GM06990 (cell line): ENCODE measurements around the gene TPM1.

Source experiments
- DNase-seq: peaks from one replicate; pipeline ENCODE4 v3.0.0-alpha.2; 2011; ENCODE audit not compliant: insufficient read length; ENCODE audit errors: extremely low read depth
- H3K27me3 ChIP-seq: replicated peaks from 2 replicates; pipeline ENCODE4 v1.6.0; 2011; ENCODE audit warnings: low read length; ENCODE audit not compliant: control insufficient read depth, insufficient read depth
- H3K36me3 ChIP-seq: 2 replicates; pipeline ENCODE4 v1.5.1; 2011; ENCODE audit warnings: low read length; ENCODE audit not compliant: control insufficient read depth, insufficient read depth
- H3K4me3 ChIP-seq: replicated peaks from 2 replicates; pipeline ENCODE4 v1.5.1; 2011; ENCODE audit warnings: low read depth, mild to moderate bottlenecking, control low read depth, low read length
- CTCF ChIP-seq: IDR thresholded peaks from 2 replicates; pipeline ENCODE4 v1.5.1; 2011; ENCODE audit warnings: low read length, control low read depth, mild to moderate bottlenecking, inconsistent platforms; ENCODE audit not compliant: insufficient read depth, poor library complexity, severe bottlenecking

The TPM1 gene

GRCh38 chr15:63075984-63076713 lies 33.6 kb downstream of the TPM1 start:
- Histone ChIP-seq H3K36me3 (no peaks in the 10 kb centered on the region), H3K27me3 (no peaks in the 10 kb centered on the region; the same call in none of the 2 replicates), H3K4me3 (no peak overlapping the region)
- no peak for TF ChIP-seq CTCF
- DNase-seq, result no peak

- no peak for DNase-seq
- no peak overlapping the region for H3K4me3 ChIP-seq
- no peak for TF ChIP-seq CTCF
- no peaks in the 10 kb centered on the region for H3K36me3 ChIP-seq
- H3K27me3 ChIP-seq, result no peaks in the 10 kb centered on the region; the same call in none of the 2 replicates
These were observed 34.1 kb downstream of the TPM1 start for GRCh38 chr15:63076714-63077046.

- no peaks in the 10 kb centered on the region for H3K36me3 ChIP-seq
- no peaks in the 10 kb centered on the region; the same call in none of the 2 replicates for H3K27me3 ChIP-seq
- H3K4me3 ChIP-seq, result no peak overlapping the region
- DNase-seq, result no peak
- TF ChIP-seq CTCF, result no peak
These were observed 35.4 kb downstream of the TPM1 start for GRCh38 chr15:63077952-63078351.

GRCh38 chr15:63079947-63080626 lies 37.5 kb downstream of the TPM1 start:
- H3K4me3 ChIP-seq, result no peak overlapping the region
- no peaks in the 10 kb centered on the region for H3K36me3 ChIP-seq
- no peak for DNase-seq
- no peaks in the 10 kb centered on the region; the same call in none of the 2 replicates for H3K27me3 ChIP-seq
- TF ChIP-seq CTCF, result no peak

- H3K36me3 ChIP-seq, result no peaks in the 10 kb centered on the region
- no peak overlapping the region for H3K4me3 ChIP-seq
- no peak for DNase-seq
- H3K27me3 ChIP-seq, result no peaks in the 10 kb centered on the region; the same call in none of the 2 replicates
- TF ChIP-seq CTCF, result no peak
These were observed 38.2 kb downstream of the TPM1 start for GRCh38 chr15:63080634-63081250.
